Measurements from ENCODE around the gene BAIAP2. TPM values are rescaled to one million over a fixed set of nuclear protein-coding genes. Genes with fewer than 3 reads are reported as not detected.
A peak's percentile ranks its signal among the peaks of the same experiment; 100 is the strongest.

BAIAP2 gene
- total and polyA plus RNA-seq, 3 experiments from 2014 or later = 5.3 to 8.8 (median 6.6) TPM

DNA sequence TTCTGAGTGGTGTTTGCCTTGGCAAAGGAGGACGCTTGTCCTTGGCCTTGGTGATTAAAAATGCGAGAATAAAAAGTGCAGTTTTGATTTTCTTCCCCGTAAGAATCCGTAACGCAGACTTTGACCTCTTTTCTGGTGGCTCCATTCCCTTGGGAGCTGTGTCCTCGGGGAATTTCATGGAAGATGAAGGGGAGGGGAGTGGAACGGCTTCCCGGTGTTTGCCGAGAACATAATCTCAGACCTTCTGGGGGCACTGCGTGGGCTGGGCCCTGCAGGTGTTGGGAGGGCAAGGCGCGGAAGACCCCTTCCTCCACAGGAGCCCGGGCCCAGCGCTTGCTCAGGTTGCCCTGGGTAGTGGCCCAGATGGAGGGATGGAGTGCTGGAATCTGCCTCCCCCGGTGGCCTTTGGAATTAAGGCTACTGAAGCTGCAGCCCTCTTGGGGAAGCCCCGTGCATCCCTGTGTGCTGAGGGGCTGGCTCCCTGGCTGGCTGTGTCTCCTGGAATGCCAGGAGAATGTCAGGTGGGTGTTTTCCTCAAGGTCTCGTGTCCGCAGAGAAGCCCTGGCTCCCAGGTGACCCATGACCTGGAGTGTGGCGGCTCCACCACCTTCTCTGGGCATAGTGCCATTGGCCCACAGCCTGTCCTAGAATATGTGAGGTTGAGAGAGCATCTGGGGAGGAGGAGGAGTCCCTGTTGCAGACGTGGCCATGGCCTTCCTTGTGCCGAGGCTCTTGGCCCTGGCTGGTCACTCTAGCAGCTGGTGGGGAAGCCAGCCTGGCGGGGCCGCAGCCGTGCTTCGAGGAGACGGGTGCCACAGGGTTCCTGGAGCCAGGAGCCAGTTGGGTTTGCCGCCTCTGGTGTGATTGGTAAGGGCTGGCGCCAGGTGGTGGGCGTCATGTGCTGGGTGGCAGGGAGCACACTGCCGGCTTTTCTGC, 3.1 kb downstream of the BAIAP2 start:
- no peak overlapping the region for H3K27ac Mint-ChIP-seq
- no peaks in the 10 kb centered on the region for H3K36me3 ChIP-seq (ENCODE audit: insufficient read depth, low read length)
- DNase-seq = no peak
- no peaks in the 10 kb centered on the region for H3K9me3 ChIP-seq (ENCODE audit: low read length)
- H3K27ac ChIP-seq (ENCODE audit: low read depth, low read length) = no peak overlapping the region
- H3K36me3 Mint-ChIP-seq = peaks cover 0 to 1% (median 0%) of the 10 kb centered on the region in 3 donors
- H3K27me3 ChIP-seq (ENCODE audit: insufficient read depth, low read length, poor library complexity, severe bottlenecking) = no peaks in the 10 kb centered on the region
- ChIA-PET CTCF (interaction anchor here (1.7 to 1.8 kb wide), 2 partner anchors 19 to 60 kb away, joined by 3 to 8 read pairs; no protein-coding TSS in a partner anchor), POLR2A (no interaction called here)
- H3K4me1 Mint-ChIP-seq = peaks cover 9 to 27% (median 12%) of the 10 kb centered on the region in 3 donors
- no peak overlapping the region for H3K4me3 ChIP-seq (ENCODE audit: low read length)
- H3K4me1 ChIP-seq (ENCODE audit: insufficient read depth, low read length) = peaks cover 8% of the 10 kb centered on the region
- no peaks in the 10 kb centered on the region for H3K9me3 Mint-ChIP-seq
- peak overlapping the region in 3 of 7 donors; percentile 12 to 56 (median 33) for H3K4me3 Mint-ChIP-seq
- peaks cover 2 to 8% of the 10 kb centered on the region in 2 donors for H3K27me3 Mint-ChIP-seq

DNA sequence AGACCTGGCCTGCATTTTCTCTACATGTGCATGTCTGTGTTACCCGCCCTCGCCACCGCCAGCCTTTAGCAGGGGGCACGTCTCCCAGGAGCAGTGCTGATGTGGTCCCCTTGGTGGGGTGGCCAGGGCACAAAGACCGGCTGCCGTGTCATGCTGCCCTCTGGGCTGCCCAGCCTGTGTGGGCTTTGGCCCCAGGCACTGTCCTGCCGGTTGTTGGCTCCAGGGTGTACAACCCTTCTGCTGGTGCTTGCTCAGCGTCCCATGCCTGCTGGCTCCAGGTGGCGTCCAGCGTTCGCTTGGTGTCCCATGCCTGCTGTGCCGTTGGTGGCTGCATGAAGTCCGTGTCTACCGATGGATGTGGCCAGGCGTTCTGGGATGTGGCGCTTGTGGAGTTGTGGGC, 4.1 kb downstream of the BAIAP2 start:
- no peak overlapping the region for H3K4me3 Mint-ChIP-seq
- POLR2A ChIA-PET = interaction anchor here (0.6 kb wide), 1 partner anchor 75 kb away, joined by 5 read pairs; no protein-coding TSS in a partner anchor
- H3K27ac ChIP-seq (ENCODE audit: low read depth, low read length) = no peak overlapping the region
- CTCF ChIA-PET = interaction anchor here (1.7 kb wide), 1 partner anchor 20 kb away, joined by 3 read pairs; no protein-coding TSS in a partner anchor
- no peaks in the 10 kb centered on the region for H3K27me3 ChIP-seq (ENCODE audit: insufficient read depth, low read length, poor library complexity, severe bottlenecking)
- H3K4me1 ChIP-seq (ENCODE audit: insufficient read depth, low read length) = peaks cover 2% of the 10 kb centered on the region
- peaks cover 0 to 1% (median 0%) of the 10 kb centered on the region in 3 donors for H3K36me3 Mint-ChIP-seq
- H3K27me3 Mint-ChIP-seq = peaks cover 2 to 8% of the 10 kb centered on the region in 2 donors
- H3K4me3 ChIP-seq (ENCODE audit: low read length) = no peak overlapping the region
- H3K9me3 Mint-ChIP-seq = no peaks in the 10 kb centered on the region
- H3K9me3 ChIP-seq (ENCODE audit: low read length) = no peaks in the 10 kb centered on the region
- peaks cover 4 to 17% (median 8%) of the 10 kb centered on the region in 3 donors for H3K4me1 Mint-ChIP-seq
- no peaks in the 10 kb centered on the region for H3K36me3 ChIP-seq (ENCODE audit: insufficient read depth, low read length)
- no peak for DNase-seq
- no peak overlapping the region for H3K27ac Mint-ChIP-seq

DNA sequence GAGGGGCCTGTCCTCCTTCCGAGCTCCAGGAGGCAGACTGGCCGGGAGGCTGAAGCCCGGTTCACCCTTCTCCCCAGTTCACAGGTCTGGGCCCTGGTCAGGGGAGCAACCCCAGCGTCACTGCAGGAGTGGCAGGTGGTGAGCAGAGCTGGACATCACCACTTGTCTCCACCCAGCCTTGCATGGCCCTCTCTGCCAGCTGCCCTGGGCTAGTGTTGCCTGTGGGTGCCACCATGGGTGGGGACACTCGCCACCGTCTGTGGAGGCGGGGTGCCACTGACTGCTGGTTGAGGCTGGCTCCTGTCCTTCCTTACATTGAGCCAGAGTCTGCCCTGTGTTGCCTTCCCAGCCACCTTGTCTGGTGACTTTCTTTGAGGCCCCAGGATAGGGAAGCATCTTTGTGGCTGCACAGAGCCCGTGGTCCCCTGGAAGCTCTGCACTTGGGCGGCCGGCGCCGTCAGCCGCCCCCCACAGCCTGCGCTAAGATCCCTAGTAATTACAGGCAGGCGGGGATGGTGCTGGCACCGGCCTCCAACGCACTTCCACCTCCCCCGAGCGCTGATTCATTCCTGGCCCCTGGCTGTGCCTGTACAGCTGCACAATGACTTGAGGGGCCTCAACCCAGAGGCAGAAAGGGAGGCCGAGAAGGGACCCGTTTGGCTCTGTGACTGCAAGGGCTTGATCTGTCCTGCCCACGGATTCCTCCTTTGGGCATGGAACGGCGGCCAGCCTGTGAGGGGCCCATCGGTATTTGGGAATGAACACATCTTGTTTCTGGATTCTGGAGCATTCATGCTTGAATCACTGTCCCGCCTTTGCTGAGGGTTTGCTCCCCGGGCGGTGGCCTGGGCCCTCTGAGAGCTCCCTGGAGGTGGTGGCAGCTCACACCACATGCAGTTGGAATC, 5.2 kb downstream of the BAIAP2 start:
- no peak for DNase-seq
- no peaks in the 10 kb centered on the region for H3K36me3 ChIP-seq (ENCODE audit: insufficient read depth, low read length)
- Mint-ChIP-seq H3K9me3 (no peaks in the 10 kb centered on the region), H3K27ac (no peak overlapping the region), H3K36me3 (no peaks in the 10 kb centered on the region), H3K4me3 (peak overlapping the region in 1 of 7 donors; percentile 24), H3K4me1 (peaks cover 4 to 15% (median 7%) of the 10 kb centered on the region in 3 donors), H3K27me3 (peaks cover 2 to 7% of the 10 kb centered on the region in 2 donors)
- ChIA-PET POLR2A (no interaction called here), CTCF (interaction anchor here (1.2 kb wide), 1 partner anchor 51 kb away, joined by 4 read pairs; no protein-coding TSS in a partner anchor)
- no peak overlapping the region for H3K4me3 ChIP-seq (ENCODE audit: low read length)
- no peak overlapping the region for H3K27ac ChIP-seq (ENCODE audit: low read depth, low read length)
- H3K4me1 ChIP-seq (ENCODE audit: insufficient read depth, low read length) = no peaks in the 10 kb centered on the region
- H3K27me3 ChIP-seq (ENCODE audit: insufficient read depth, low read length, poor library complexity, severe bottlenecking) = no peaks in the 10 kb centered on the region
- H3K9me3 ChIP-seq (ENCODE audit: low read length) = no peaks in the 10 kb centered on the region

DNA sequence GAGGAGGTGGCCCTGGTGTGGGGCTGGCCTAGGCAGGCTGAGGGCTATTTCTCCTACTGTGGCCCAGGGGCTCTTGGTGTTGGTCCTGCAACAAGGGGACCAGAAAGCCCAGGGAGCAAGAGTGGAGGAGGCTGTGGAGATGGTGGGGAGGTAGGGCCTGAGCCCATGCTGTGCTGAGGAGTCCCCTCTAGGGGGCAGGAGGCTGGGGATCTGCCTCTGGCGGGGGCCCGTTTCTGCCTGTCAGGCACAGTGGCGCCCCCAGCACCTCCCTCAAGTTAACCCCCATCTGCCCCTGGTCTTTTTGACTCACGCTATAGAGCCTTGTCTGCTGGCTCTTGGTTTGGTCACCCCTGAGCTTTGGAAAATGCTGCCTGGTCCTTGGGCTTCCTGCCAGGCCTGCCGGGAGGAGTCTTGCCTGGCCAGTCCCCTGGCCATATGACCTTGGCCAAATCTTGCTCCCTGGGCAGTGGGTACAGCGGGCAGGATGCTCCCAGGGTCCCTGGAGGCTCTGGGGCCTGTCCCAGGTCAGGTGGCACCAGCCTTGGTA, 5.9 kb downstream of the BAIAP2 start:
- ChIA-PET CTCF (interaction anchor here (1.2 kb wide), 1 partner anchor 52 kb away, joined by 4 read pairs; no protein-coding TSS in a partner anchor), POLR2A (no interaction called here)
- H3K36me3 ChIP-seq (ENCODE audit: insufficient read depth, low read length) = no peaks in the 10 kb centered on the region
- Mint-ChIP-seq H3K27me3 (peaks cover 2 to 7% of the 10 kb centered on the region in 2 donors), H3K27ac (no peak overlapping the region), H3K4me3 (peak overlapping the region in 1 of 7 donors; percentile 24), H3K9me3 (no peaks in the 10 kb centered on the region), H3K36me3 (no peaks in the 10 kb centered on the region), H3K4me1 (peaks cover 1 to 12% (median 4%) of the 10 kb centered on the region in 3 donors)
- DNase-seq = no peak
- H3K9me3 ChIP-seq (ENCODE audit: low read length) = no peaks in the 10 kb centered on the region
- no peaks in the 10 kb centered on the region for H3K4me1 ChIP-seq (ENCODE audit: insufficient read depth, low read length)
- no peaks in the 10 kb centered on the region for H3K27me3 ChIP-seq (ENCODE audit: insufficient read depth, low read length, poor library complexity, severe bottlenecking)
- no peak overlapping the region for H3K4me3 ChIP-seq (ENCODE audit: low read length)
- H3K27ac ChIP-seq (ENCODE audit: low read depth, low read length) = no peak overlapping the region

DNA sequence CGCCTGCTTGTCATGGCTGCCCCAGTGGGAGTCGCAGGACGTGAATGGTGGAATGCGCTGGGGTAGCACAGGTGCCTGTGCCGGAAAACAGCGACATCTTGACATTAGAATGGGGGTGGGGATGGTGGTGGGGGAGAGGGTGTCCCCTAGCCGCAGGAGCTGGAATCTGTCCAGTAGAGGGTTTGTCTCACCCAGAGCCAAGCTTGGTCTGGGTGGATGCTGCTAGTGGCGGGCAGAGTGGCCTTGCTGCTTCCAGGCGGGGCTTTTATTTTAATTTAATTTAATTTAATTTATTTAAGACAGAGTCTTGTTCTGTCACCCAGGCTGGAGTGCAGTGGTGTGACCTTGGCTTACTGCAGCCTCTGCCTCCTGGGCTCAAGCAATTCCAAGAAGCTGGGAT, 7.7 kb downstream of the BAIAP2 start:
- POLR2A ChIA-PET = no interaction called here
- H3K4me3 Mint-ChIP-seq = no peak overlapping the region
- H3K27ac ChIP-seq (ENCODE audit: low read depth, low read length) = no peak overlapping the region
- no peak overlapping the region for H3K4me3 ChIP-seq (ENCODE audit: low read length)
- no peaks in the 10 kb centered on the region for H3K9me3 ChIP-seq (ENCODE audit: low read length)
- peaks cover 0 to 3% (median 0%) of the 10 kb centered on the region in 3 donors for H3K4me1 Mint-ChIP-seq
- no peaks in the 10 kb centered on the region for H3K27me3 ChIP-seq (ENCODE audit: insufficient read depth, low read length, poor library complexity, severe bottlenecking)
- no peaks in the 10 kb centered on the region for H3K36me3 Mint-ChIP-seq
- H3K9me3 Mint-ChIP-seq = no peaks in the 10 kb centered on the region
- no peak overlapping the region for H3K27ac Mint-ChIP-seq
- CTCF ChIA-PET = no interaction called here
- H3K4me1 ChIP-seq (ENCODE audit: insufficient read depth, low read length) = no peaks in the 10 kb centered on the region
- H3K36me3 ChIP-seq (ENCODE audit: insufficient read depth, low read length) = no peaks in the 10 kb centered on the region
- peaks cover 2% of the 10 kb centered on the region in 2 donors for H3K27me3 Mint-ChIP-seq
- no peak for DNase-seq

DNA sequence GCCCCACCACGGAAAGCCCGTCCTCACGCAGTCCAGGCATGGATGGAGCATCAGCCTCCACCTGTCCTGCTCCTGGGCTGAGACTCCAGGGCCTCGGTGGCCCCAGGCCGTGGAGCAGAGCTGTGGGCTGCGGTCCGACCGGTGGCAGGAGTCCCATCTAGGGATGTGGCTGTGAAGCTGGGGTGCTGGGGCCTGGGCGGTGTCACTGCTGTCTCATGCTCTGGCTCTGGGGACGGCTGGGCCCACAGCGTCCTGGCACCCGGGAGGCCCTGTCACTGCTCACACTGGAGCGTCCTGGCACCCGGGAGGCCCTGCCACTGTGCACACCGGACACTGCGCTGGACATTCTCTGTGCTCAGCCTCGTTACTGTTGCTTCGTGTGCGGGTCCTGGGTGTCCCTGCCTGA, 8.4 kb downstream of the BAIAP2 start:
- H3K4me1 Mint-ChIP-seq = peaks cover 0 to 5% (median 0%) of the 10 kb centered on the region in 3 donors
- Histone ChIP-seq H3K4me1 (ENCODE audit: insufficient read depth, low read length) (no peaks in the 10 kb centered on the region), H3K4me3 (ENCODE audit: low read length) (no peak overlapping the region), H3K27ac (ENCODE audit: low read depth, low read length) (no peak overlapping the region), H3K36me3 (ENCODE audit: insufficient read depth, low read length) (no peaks in the 10 kb centered on the region), H3K9me3 (ENCODE audit: low read length) (no peaks in the 10 kb centered on the region), H3K27me3 (ENCODE audit: insufficient read depth, low read length, poor library complexity, severe bottlenecking) (no peaks in the 10 kb centered on the region)
- DNase-seq = no peak
- no peak overlapping the region for H3K27ac Mint-ChIP-seq
- ChIA-PET POLR2A (no interaction called here), CTCF (no interaction called here)
- no peaks in the 10 kb centered on the region for H3K36me3 Mint-ChIP-seq
- peaks cover 2% of the 10 kb centered on the region in 2 donors for H3K27me3 Mint-ChIP-seq
- no peaks in the 10 kb centered on the region for H3K9me3 Mint-ChIP-seq
- H3K4me3 Mint-ChIP-seq = no peak overlapping the region

DNA sequence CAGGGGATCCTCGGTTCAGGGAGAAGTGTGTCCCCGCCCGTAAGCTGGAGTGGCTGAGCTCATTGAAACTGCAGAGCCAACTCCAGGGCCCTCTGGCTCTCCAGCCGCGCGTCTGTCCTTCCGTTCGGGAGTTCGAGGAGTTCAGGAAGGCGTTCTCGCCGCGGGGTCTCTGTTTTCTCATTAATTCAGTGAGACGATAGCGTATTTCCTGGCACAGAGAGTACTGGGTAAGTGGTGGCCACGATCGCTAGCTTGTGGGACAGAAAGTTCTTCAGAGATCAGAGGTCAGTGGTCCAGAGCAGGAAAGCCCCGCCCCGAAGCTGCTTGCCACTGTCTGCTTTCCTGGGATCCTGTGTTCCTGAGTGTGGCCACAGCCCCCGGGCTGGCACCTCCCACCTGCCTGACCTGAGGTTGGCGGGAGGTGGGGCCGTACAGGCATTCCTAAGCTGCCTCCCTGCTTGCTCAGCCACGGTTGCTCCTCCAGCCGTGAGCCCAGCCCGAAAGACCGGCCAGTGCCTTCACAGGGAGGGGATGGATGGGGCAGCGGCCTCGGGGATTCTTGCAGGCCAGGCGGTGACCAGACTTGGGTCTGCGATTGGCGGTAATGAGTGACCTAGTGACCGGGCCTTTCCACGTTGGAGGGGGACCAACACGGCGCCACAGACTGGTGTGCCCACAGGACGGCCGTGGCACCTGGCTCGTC, 8.9 kb downstream of the BAIAP2 start:
- no peaks in the 10 kb centered on the region for H3K36me3 Mint-ChIP-seq
- Histone ChIP-seq H3K27ac (ENCODE audit: low read depth, low read length) (no peak overlapping the region), H3K9me3 (ENCODE audit: low read length) (no peaks in the 10 kb centered on the region), H3K4me1 (ENCODE audit: insufficient read depth, low read length) (no peaks in the 10 kb centered on the region), H3K36me3 (ENCODE audit: insufficient read depth, low read length) (no peaks in the 10 kb centered on the region), H3K27me3 (ENCODE audit: insufficient read depth, low read length, poor library complexity, severe bottlenecking) (no peaks in the 10 kb centered on the region), H3K4me3 (ENCODE audit: low read length) (no peak overlapping the region)
- H3K9me3 Mint-ChIP-seq = no peaks in the 10 kb centered on the region
- H3K27ac Mint-ChIP-seq = no peak overlapping the region
- H3K4me3 Mint-ChIP-seq = no peak overlapping the region
- peaks cover 0 to 10% (median under 1%) of the 10 kb centered on the region in 3 donors for H3K4me1 Mint-ChIP-seq
- DNase-seq = no peak
- CTCF ChIA-PET = interaction anchor here (1.1 kb wide), 1 partner anchor 58 kb away, joined by 3 read pairs; no protein-coding TSS in a partner anchor
- H3K27me3 Mint-ChIP-seq = peaks cover 2% of the 10 kb centered on the region in 2 donors
- POLR2A ChIA-PET = no interaction called here
